Suppressor macrophage treated with lipopolysaccharide for 4 hours (primary cell): ENCODE measurements around the gene FOXJ1.
"Not testable (repeated sequence)": the region's sequence is repeated elsewhere in the genome, so short reads cannot be mapped to it uniquely, and the experiment has no call there.

Experiments
- DNase-seq: peaks from one replicate; pipeline ENCODE4 v3.0.0-alpha.2; 2020

FOXJ1 gene

GRCh38 chr17:76141212-76142038, at the start of gene FOXJ1:
TSS of gene FOXJ1 (minus strand) at chr17:76141245. CDS start at chr17:76140395, 850 bp downstream.
- DNase-seq: peak; percentile 91

DNA sequence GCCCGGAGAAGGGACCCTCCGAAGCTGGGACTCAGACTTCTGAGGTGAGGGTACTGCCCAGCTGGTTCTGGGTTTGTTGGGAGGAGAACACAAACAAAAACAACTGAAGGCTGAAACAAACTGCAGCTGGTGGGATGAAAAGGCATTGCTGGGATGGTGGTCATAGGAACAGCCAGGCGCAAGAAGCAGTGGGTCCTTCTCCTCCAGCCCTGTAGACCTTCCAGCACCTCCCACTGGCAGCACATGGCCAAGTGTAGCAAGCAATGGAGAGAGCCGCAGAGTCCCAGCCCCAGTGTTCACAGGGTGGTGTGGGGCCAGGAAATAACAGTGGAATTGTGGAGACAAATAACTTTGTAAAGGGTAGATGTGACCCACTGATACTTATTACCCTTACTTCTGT, 48.7 kb upstream of the FOXJ1 start:
- DNase-seq: no peak

GRCh38 chr17:76189247-76189646, 48.2 kb upstream of the FOXJ1 start:
- DNase-seq: no peak

GRCh38 chr17:76188213-76189016, 47.4 kb upstream of the FOXJ1 start:
- DNase-seq: no peak

GRCh38 chr17:76186774-76187173, 45.7 kb upstream of the FOXJ1 start:
- not testable (repeated sequence) for DNase-seq

DNA sequence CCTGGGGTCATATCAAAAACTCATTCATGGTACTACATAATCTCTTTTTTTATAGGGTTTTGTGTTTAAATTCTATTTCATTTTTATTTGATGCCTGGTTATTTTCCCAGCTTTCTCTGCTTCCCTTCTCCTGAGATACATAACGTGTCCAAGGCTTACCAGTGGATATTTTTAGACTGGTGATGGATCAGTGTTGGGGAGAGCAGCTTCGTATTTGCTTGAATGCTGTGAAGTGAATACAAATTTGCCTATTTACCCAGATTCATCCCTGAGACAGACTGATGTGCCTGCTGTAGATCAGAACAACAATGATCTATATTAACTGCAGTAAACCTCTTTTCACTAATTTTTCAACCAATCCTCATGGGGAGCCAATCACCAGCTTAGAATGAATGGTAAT, 43.2 kb upstream of the FOXJ1 start:
- DNase-seq: no peak

- peak; percentile 91 for DNase-seq
These were observed 41.1 kb upstream of the FOXJ1 start for GRCh38 chr17:76182016-76182764.

GRCh38 chr17:76179496-76180467, 38.7 kb upstream of the FOXJ1 start:
- DNase-seq: no peak

GRCh38 chr17:76178124-76178523, 37.1 kb upstream of the FOXJ1 start:
- DNase-seq: no peak

- DNase-seq: no peak
These were observed 35.9 kb upstream of the FOXJ1 start for GRCh38 chr17:76176701-76177574.

DNA sequence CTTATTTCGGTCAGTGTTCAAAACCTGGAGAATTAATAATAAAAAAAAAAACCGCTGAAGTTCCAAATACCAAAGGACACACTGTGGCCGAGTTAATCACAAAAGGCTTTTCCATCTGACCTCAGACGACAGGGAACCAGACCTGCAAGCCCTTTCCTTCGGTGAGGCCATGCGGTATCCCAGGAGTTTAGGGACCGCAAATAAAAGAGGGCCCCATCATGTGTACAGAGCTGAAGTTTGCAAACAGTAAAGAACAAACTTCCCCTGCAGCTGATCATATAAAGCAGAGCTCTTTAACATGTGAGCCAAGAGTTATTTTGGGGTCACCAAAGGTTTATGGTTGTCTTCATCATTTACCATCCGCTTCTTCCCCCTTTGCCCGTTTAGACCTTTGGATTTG, 33.0 kb upstream of the FOXJ1 start:
- no peak for DNase-seq

- no peak for DNase-seq
These were observed 32.4 kb upstream of the FOXJ1 start for GRCh38 chr17:76173474-76173873.

GRCh38 chr17:76171706-76172105, 30.7 kb upstream of the FOXJ1 start:
- no peak for DNase-seq

GRCh38 chr17:76170114-76170513, 29.1 kb upstream of the FOXJ1 start:
- DNase-seq: no peak

DNA sequence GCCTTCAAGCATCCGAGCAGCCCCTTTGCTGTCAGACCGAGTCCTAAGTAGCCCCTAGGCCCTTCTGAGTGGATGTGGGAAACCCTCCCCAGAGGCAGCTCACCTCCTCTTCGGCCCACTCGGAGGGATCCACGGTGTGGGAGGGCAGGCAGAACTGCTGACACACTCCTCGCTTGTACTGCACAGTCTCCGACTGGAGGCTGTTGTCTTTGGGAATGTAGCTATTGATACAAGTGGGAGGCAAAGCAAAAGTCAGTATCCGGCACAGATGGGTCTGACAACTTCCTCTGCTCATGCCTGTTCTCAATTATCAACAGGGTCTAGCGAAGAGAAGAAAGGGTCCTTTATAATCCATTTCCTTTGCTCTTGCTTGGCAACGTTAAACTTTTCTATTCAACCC, 25.9 kb upstream of the FOXJ1 start:
- DNase-seq: no peak

GRCh38 chr17:76166168-76166567, 25.1 kb upstream of the FOXJ1 start:
- DNase-seq: no peak

GRCh38 chr17:76164331-76164730, 23.3 kb upstream of the FOXJ1 start:
- no peak for DNase-seq

- no peak for DNase-seq
These were observed 22.9 kb upstream of the FOXJ1 start for GRCh38 chr17:76163919-76164318.

GRCh38 chr17:76161619-76162266, 20.7 kb upstream of the FOXJ1 start:
- no peak for DNase-seq

- no peak for DNase-seq
These were observed 20.0 kb upstream of the FOXJ1 start for GRCh38 chr17:76160896-76161528.
